HepG2 (cell line): Measurements from ENCODE around the gene COQ7. TPM values are rescaled to one million over a fixed set of nuclear protein-coding genes. Genes with fewer than 3 reads are reported as not detected.

Experiments
- AGO1 ChIP-seq: fragments of 200-400 bp; formaldehyde crosslinking; IDR thresholded peaks from 2 replicates; pipeline ENCODE4 v1.6.1; 2017; ENCODE audit warnings: mild to moderate bottlenecking, low read depth, low read length, moderate library complexity; ENCODE audit not compliant: poor library complexity, severe bottlenecking
- ARHGAP35 ChIP-seq: sonication (generic); formaldehyde crosslinking; IDR thresholded peaks from 2 replicates; pipeline ENCODE4 v1.9.0; 2022; ENCODE audit warnings: mild to moderate bottlenecking, inconsistent platforms, moderate library complexity, missing genetic modification reagents, borderline replicate concordance
- CAMTA2 ChIP-seq: sonication (generic); formaldehyde crosslinking; IDR thresholded peaks from 2 replicates; pipeline ENCODE4 v1.4.0; 2020; ENCODE audit warnings: mild to moderate bottlenecking, missing genetic modification reagents, borderline replicate concordance
- CREM ChIP-seq, 2 experiments: sonication (generic) in 1 of 2; formaldehyde crosslinking in 1 of 2; IDR thresholded peaks; 2 replicates each; pipeline versions ENCODE4 v1.4.0 to v1.6.1; 2016 to 2020; ENCODE audit warnings: antibody characterized with exemption in 1 of 2, mild to moderate bottlenecking in 1 of 2, missing genetic modification reagents in 1 of 2
- HNF4A ChIP-seq: sonication (generic); formaldehyde crosslinking; IDR thresholded peaks from 2 replicates; pipeline ENCODE4 v1.4.0; 2020; ENCODE audit warnings: missing genetic modification reagents
- HNRNPL ChIP-seq: fragments of 200-400 bp; formaldehyde crosslinking; IDR thresholded peaks from 2 replicates; pipeline ENCODE4 v1.6.1; 2017; ENCODE audit warnings: mild to moderate bottlenecking, low read depth, low read length
- NCOA5 ChIP-seq: sonication (generic); formaldehyde crosslinking; IDR thresholded peaks from 2 replicates; pipeline ENCODE4 v1.4.0; 2020; ENCODE audit warnings: missing genetic modification reagents
- NFE2L2 ChIP-seq: fragments of 150-350 bp; IDR thresholded peaks from 2 replicates; pipeline ENCODE4 v1.6.1; 2014; ENCODE audit warnings: low read length
- NFRKB ChIP-seq: fragments of 450-650 bp; IDR thresholded peaks from 2 replicates; pipeline ENCODE4 v1.6.1; 2017
- NR2F1 ChIP-seq, 2 experiments: fragments of 450-650 bp in 1 of 2; formaldehyde crosslinking in 1 of 2; IDR thresholded peaks; 2 replicates each; pipeline versions ENCODE4 v1.5.0 to v1.6.1; 2016 to 2020; ENCODE audit warnings: mild to moderate bottlenecking in 1 of 2, missing compliant biosample characterization in 1 of 2, missing genetic modification reagents in 1 of 2, moderate library complexity in 1 of 2
- PAF1 ChIP-seq: IDR thresholded peaks from 2 replicates; pipeline ENCODE4 v1.6.1; 2016; ENCODE audit warnings: missing genetic modification reagents, missing compliant biosample characterization
- SIN3A ChIP-seq: IDR thresholded peaks from 2 replicates; pipeline ENCODE4 v1.6.1; 2011; ENCODE audit warnings: low read depth, mild to moderate bottlenecking, control low read depth, low read length, borderline replicate concordance
- TBL1XR1 ChIP-seq: fragments of 150-350 bp; IDR thresholded peaks from 2 replicates; pipeline ENCODE4 v1.6.1; 2014; ENCODE audit warnings: borderline replicate concordance, low read length; ENCODE audit not compliant: partially characterized antibody
- TBP ChIP-seq: sonication (generic); formaldehyde crosslinking; IDR thresholded peaks from 2 replicates; pipeline ENCODE4 v1.5.0; 2020; ENCODE audit warnings: missing genetic modification reagents
- THAP8 ChIP-seq: sonication (generic); formaldehyde crosslinking; IDR thresholded peaks from 2 replicates; pipeline ENCODE4 v1.5.1; 2020; ENCODE audit warnings: missing genetic modification reagents, mild to moderate bottlenecking, borderline replicate concordance
- ZGPAT ChIP-seq: IDR thresholded peaks from 2 replicates; pipeline ENCODE4 v1.6.1; 2016; ENCODE audit warnings: mild to moderate bottlenecking
- ZMYM3 ChIP-seq: sonication (generic); formaldehyde crosslinking; IDR thresholded peaks from 2 replicates; pipeline ENCODE4 v1.5.1; 2020; ENCODE audit warnings: mild to moderate bottlenecking, missing genetic modification reagents
- ZNF350 ChIP-seq: sonication (generic); formaldehyde crosslinking; IDR thresholded peaks from 2 replicates; pipeline ENCODE4 v1.4.0; 2020; ENCODE audit warnings: mild to moderate bottlenecking, low read depth, missing genetic modification reagents, borderline replicate concordance
- ZNF576 ChIP-seq: sonication (generic); formaldehyde crosslinking; IDR thresholded peaks from 2 replicates; pipeline ENCODE4 v1.4.0; 2020; ENCODE audit warnings: mild to moderate bottlenecking, missing genetic modification reagents
- ZNF616 ChIP-seq: sonication (generic); formaldehyde crosslinking; IDR thresholded peaks from 2 replicates; pipeline ENCODE4 v1.5.0; 2020; ENCODE audit warnings: low read depth, mild to moderate bottlenecking, missing genetic modification reagents
- ZNF710 ChIP-seq: sonication (generic); formaldehyde crosslinking; IDR thresholded peaks from 2 replicates; pipeline ENCODE4 v1.5.0; 2020; ENCODE audit warnings: mild to moderate bottlenecking, missing genetic modification reagents, borderline replicate concordance
- ZNF713 ChIP-seq: sonication (generic); formaldehyde crosslinking; IDR thresholded peaks from 2 replicates; pipeline ENCODE4 v1.4.0; 2020; ENCODE audit warnings: mild to moderate bottlenecking, missing genetic modification reagents
- ZNF781 ChIP-seq: sonication (generic); formaldehyde crosslinking; IDR thresholded peaks from 2 replicates; pipeline ENCODE4 v1.5.1; 2020; ENCODE audit warnings: borderline replicate concordance, mild to moderate bottlenecking, missing genetic modification reagents; ENCODE audit errors: not compliant biosample characterization
- polyA plus RNA-seq, 8 experiments: library from polyadenylated mRNA; depleted of rRNA in 3 of 8; stranded (reverse) in 7 of 8; unstranded in 1 of 8; fragments of >200 nt; fragmentation: Illumina TruSeq in 4 of 8; extraction: Trizol in 4 of 8; gene quantifications; 2 replicates each; pipeline versions ENCODE4 v1.2.1 to v1.2.3, GENCODE V29; 2011 to 2016; ENCODE audit warnings: low read depth in 4 of 8, missing spikeins in 1 of 8, mixed read lengths in 1 of 8; ENCODE audit not compliant: insufficient read depth in 1 of 8
- total RNA-seq, 5 experiments: library from RNA; depleted of rRNA; stranded (reverse); fragments of >200 nt; fragmentation: Illumina TruSeq; extraction: Trizol; gene quantifications; 2 replicates each; pipeline ENCODE4 v1.2.3, GENCODE V29; 2016; ENCODE audit warnings: low read depth in 1 of 5

COQ7 gene
- total and polyA plus RNA-seq, 2 of the 13 experiments (the other 11 are each of a cell fraction or from before 2014, with no cell fraction given): 20.1 to 45.7 TPM

GRCh38 chr16:19123535-19124178 is 56.2 kb downstream of the COQ7 start (continued):
- TF ChIP-seq THAP8 (CRISPR knock-in tag) (no peak), NFRKB (no peak), AGO1 (no peak), NFE2L2 (peak; percentile 8; the same call in 1 of the 2 replicates), ZNF710 (0 out of 2 replicates have a peak, but pooled peaks have one; percentile 72), NCOA5 (CRISPR knock-in tag) (no peak), HNRNPL (peak; percentile 79), ARHGAP35 (CRISPR knock-in tag) (no peak), HNF4A (CRISPR knock-in tag) (peak; percentile 97), ZNF781 (CRISPR knock-in tag) (no peak), NR2F1 (CRISPR knock-in tag; IDR thresholded peaks at IDR 0.05) (peak in 1 of 2 experiments; percentile 70; a peak in 1 of 4 replicates), ZNF576 (peak; percentile 58; the same call in 1 of the 2 replicates), ZGPAT (CRISPR knock-in tag) (0 out of 2 replicates have a peak, but pooled peaks have one; percentile 42), ZNF616 (no peak), ZMYM3 (peak; percentile 94), PAF1 (CRISPR knock-in tag) (no peak), TBL1XR1 (peak; percentile 39), ZNF350 (CRISPR knock-in tag) (0 out of 2 replicates have a peak, but pooled peaks have one; percentile 18), TBP (CRISPR knock-in tag) (no peak), CREM (IDR thresholded peaks at IDR 0.05) (peak; percentile 36; the same call in 1 of the 2 replicates), CREM (CRISPR knock-in tag; IDR thresholded peaks at IDR 0.05) (no peak), ZNF713 (CRISPR knock-in tag) (no peak), SIN3A (no peak), CAMTA2 (CRISPR knock-in tag) (no peak)
